Stimulated activated CD4-positive, alpha-beta T cell treated with anti-CD3 and anti-CD28 coated beads, Interleukin-4, amount 100 ng/mL, for 4 hours (primary cell): Measurements from ENCODE around the gene FAIM.
A peak's percentile ranks its signal among the peaks of the same experiment; 100 is the strongest.
"Not testable (repeated sequence)": the region's sequence is repeated elsewhere in the genome, so short reads cannot be mapped to it uniquely, and the experiment has no call there.

Experiments used
- DNase-seq, 2 experiments: peaks; one replicate each; pipeline ENCODE4 v3.0.0-alpha.2; 2020

Gene FAIM, protein sequence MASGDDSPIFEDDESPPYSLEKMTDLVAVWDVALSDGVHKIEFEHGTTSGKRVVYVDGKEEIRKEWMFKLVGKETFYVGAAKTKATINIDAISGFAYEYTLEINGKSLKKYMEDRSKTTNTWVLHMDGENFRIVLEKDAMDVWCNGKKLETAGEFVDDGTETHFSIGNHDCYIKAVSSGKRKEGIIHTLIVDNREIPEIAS

GRCh38 chr3:138608322-138609135 lies at the start of gene FAIM:
Gene FAIM (plus strand): TSS chr3:138608771. CDS start chr3:138619727, 10,956 bp downstream.
- DNase-seq = peak; percentile 55 to 57

- DNase-seq = no peak
Observed at GRCh38 chr3:138559134-138559533, 49.4 kb upstream of the FAIM start.

GRCh38 chr3:138560501-138560900 lies 48.1 kb upstream of the FAIM start:
- no peak for DNase-seq

- DNase-seq = not testable (repeated sequence)
Observed at GRCh38 chr3:138562902-138563301, 45.7 kb upstream of the FAIM start.

GRCh38 chr3:138566293-138566692 lies 42.3 kb upstream of the FAIM start:
- not testable (repeated sequence) for DNase-seq

GRCh38 chr3:138567403-138567802 lies 41.2 kb upstream of the FAIM start:
- DNase-seq = no peak

GRCh38 chr3:138569090-138569489 lies 39.5 kb upstream of the FAIM start:
- DNase-seq = no peak

DNA sequence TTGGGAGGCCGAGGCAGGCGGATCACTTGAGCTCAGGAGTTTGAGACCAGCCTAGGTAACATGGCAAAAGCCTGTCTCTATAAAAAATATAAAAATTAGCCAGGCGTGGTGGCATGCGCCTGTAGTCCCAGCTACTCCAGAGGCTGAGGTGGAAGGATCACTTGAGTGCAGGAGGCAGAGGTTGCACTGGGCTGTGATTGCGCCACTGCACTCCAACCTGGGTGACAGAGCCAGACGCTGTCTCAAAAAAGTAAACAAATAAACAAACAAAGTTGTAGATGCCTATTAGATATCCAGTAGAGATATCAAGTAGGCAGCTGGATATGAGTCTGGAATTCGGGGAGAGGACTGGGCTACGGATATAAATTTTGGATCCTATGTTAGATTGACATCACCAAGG lies 38.9 kb upstream of the FAIM start:
- not testable (repeated sequence) for DNase-seq

DNA sequence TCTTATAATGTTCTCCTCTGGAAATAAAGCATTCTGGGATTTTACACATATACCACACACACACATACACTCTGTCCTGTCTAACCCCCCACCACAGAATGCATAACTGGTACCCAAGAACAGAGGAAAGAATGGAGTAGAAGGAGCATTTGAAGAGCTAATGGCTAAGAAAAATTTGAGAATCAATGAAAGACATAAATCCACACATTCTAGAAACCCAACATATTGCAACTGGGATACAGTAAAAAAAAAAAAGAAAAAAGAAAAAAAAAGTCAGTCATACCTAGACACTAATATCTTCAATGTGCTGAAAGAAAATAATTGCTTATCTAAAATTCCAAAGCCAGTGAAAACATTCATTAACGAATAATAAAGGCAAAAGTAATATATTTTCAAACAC lies 35.4 kb upstream of the FAIM start:
- no peak for DNase-seq

- no peak for DNase-seq
Observed at GRCh38 chr3:138578141-138578540, 30.4 kb upstream of the FAIM start.

- DNase-seq = no peak
Observed at GRCh38 chr3:138578961-138579574, 29.5 kb upstream of the FAIM start.

GRCh38 chr3:138587374-138587773 lies 21.2 kb upstream of the FAIM start:
- no peak for DNase-seq

GRCh38 chr3:138588445-138588844 lies 20.1 kb upstream of the FAIM start:
- no peak for DNase-seq

DNA sequence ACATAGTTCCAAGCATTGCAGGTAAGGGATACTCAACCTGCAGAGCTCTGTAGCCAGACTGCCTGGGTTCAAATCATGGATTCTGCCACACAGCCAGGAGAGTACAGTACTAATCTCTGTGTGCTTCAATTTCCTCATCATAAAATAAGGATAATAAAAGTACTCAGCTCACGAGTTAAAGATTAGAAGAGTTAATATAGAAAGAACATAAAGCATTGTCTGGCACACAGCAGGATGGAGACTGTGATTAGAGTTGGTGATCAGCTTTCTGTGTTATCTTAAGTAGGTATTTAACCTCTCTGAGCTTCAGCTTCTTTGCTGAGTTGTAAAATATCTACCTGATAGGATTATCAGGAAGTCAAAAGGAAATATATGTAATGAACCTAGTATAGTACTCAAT lies 17.2 kb upstream of the FAIM start:
- DNase-seq = no peak

GRCh38 chr3:138593488-138594149 lies 15.0 kb upstream of the FAIM start:
- no peak for DNase-seq

DNA sequence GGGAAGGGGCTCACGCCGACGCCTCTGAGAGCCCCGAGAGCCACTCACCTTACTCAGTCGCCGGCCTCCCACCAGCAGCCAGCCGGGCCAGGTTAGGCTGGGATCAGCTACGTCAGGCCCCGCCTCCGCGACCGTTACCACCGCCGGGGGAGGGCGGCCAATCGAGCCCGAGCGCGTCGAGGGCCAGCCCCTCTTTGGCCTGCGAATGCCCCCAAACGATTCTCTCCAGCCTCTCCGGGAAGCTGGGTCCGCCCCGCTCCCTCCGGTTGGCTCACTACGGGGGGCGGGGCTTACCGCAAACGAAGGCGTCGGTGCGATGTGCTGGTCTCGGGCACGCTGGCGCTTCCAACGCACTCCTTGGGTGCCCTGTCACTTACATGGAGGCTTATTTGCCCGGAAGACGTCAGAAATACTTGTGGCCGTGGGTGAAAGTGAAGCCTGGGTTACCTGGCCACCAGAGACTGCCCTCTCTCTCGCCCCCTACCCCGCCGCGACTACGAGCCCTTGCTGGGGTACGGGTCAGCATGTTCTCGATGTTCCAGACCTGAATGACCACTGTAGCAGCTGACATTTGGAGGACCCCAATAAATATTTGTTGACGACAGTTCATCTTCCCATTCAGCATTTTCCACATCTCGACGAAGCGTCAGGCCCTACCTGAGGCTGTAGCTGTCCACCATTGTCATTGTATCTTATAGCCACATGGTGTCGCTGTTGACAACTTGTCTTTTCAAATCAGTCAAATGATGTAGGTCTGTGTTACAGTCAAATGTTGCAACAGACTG lies 14.2 kb upstream of the FAIM start, which contains the start of gene CEP70:
Gene CEP70, minus strand, starts transcription at position 111 of the 785 bp plus-strand sequence. CDS start 21,333 bp downstream, outside the sequence.
- DNase-seq = peak; percentile 81 to 86

DNA sequence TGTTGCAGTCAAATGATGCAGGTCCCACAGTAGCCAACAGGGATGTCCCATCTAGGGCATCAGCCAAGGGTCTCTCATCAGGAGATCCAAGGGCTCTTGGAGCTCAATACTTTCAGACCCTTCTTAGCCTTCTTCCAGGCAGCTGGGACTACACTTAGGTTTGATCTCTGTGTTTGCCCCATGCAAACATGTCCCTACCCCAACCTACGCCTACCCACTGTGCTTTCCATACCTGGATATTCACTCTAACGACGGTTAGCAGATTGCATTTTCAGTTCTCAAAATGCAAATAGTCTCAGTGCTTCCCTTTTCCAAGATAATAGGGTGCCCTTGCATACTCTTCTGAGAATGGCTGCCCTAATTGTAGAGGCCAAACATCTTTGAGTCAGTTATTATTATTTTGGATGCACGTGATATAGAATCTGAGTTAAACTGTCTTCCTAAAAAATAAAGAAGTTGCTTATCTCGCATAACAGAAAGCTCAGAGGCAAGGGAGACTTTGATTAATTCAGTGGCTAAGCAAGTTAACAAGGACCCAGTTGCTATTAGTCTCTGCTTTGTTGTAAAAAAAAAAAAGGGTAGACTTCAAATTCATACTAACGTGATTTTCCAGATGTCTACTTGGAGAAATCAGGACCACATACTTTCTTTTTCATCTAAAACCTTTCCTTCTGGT lies 13.5 kb upstream of the FAIM start:
- DNase-seq = no peak

- not testable (repeated sequence) for DNase-seq
Observed at GRCh38 chr3:138597186-138597976, 11.2 kb upstream of the FAIM start.

DNA sequence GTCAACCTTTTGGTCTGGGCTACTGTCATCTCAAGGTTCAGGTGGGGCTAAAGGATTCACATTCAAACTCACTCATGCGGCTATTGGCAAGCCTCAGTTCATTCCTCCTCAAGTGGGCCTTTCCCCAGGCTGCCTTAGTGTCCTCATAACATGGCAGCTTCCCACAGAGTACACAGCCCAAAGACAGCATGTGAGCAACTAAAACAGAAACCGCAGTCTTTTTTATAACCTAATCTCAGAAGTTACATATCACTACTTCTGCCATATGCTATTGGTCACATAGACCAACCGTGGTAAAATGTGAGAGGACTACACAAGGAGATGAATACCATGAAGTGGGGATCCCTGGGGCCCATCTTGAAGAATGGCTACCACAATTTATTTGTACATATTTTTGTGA lies 10.0 kb upstream of the FAIM start:
- DNase-seq = no peak

DNA sequence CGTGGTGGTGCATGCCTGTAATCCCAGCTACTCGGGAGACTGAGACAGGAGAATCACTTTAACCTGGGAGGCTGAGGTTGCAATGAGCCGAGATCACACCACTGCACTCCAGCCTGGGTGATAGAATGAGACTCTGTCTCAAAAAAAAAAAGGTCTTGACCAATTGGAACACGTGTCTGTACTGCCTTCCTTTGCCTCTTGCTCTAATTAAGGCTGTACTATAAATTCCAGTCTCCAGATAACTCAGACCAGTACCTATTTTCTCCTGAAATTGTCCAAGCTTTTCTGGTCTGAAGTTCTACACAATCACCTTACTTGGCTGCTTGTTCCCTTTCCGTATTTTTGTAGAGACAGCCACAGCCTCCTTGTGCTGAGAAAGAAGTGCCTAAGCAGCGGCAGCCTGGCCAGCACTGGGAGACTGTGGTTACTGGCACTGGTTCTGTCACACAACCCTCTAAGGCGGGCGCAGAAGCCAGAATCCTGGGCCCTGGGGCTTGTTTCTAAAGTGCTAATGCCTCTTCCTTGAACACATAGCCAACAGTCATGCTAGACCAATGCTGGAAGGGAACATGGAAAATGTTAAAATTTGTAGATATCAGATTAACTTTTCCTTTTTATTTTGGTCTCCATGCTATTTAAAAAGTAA lies 8.3 kb upstream of the FAIM start:
- DNase-seq = no peak
